Loucy (cell line): ENCODE results near the gene KRTAP17-1.

Experiments
- H2AFZ ChIP-seq: fragments of 200-600 bp; sonication (generic); 2 replicates; pipeline ENCODE4 v1.6.0; 2016; ENCODE audit warnings: antibody characterized with exemption, mild to moderate bottlenecking, low read length, moderate library complexity
- H3F3A ChIP-seq: fragments of 200-600 bp; 2 replicates; pipeline ENCODE4 v1.6.0; 2016; ENCODE audit warnings: antibody characterized with exemption, low read depth, mild to moderate bottlenecking
- H3K27me3 ChIP-seq: fragments of 200-600 bp; sonication (generic); 2 replicates; pipeline ENCODE4 v1.6.1; 2014; ENCODE audit warnings: low read length, mild to moderate bottlenecking; ENCODE audit not compliant: insufficient read depth, poor library complexity, severe bottlenecking
- H3K36me3 ChIP-seq: fragments of 200-600 bp; sonication (generic); 2 replicates; pipeline ENCODE4 v1.6.1; 2016; ENCODE audit warnings: low read length; ENCODE audit not compliant: insufficient read depth
- H3K4me1 ChIP-seq: fragments of 200-600 bp; sonication (generic); 2 replicates; pipeline ENCODE4 v1.5.1; 2014; ENCODE audit warnings: low read length, mild to moderate bottlenecking; ENCODE audit not compliant: insufficient read depth, poor library complexity, severe bottlenecking
- H3K4me2 ChIP-seq: fragments of 200-600 bp; sonication (generic); 2 replicates; pipeline ENCODE4 v1.6.0; 2014; ENCODE audit warnings: antibody characterized with exemption, low read length, low read depth, mild to moderate bottlenecking; ENCODE audit not compliant: poor library complexity, severe bottlenecking
- H3K4me3 ChIP-seq: fragments of 200-600 bp; sonication (generic); 2 replicates; pipeline ENCODE4 v1.5.1; 2014; ENCODE audit warnings: low read length, mild to moderate bottlenecking, mixed read lengths; ENCODE audit not compliant: poor library complexity, severe bottlenecking
- H3K79me2 ChIP-seq: fragments of 200-600 bp; sonication (generic); 2 replicates; pipeline ENCODE4 v1.6.1; 2014; ENCODE audit warnings: low read length; ENCODE audit not compliant: insufficient read depth
- H3K9ac ChIP-seq: fragments of 200-600 bp; sonication (generic); 2 replicates; pipeline ENCODE4 v1.6.0; 2014; ENCODE audit warnings: mild to moderate bottlenecking, low read depth, low read length, moderate library complexity; ENCODE audit not compliant: poor library complexity, severe bottlenecking
- H3K9me2 ChIP-seq: fragments of 200-600 bp; sonication (generic); replicated peaks from 2 replicates; pipeline ENCODE4 v1.6.1; 2016; ENCODE audit warnings: low read depth, low read length, mixed read lengths
- H3K9me3 ChIP-seq: fragments of 200-600 bp; sonication (generic); 2 replicates; pipeline ENCODE4 v1.6.1; 2014; ENCODE audit warnings: mild to moderate bottlenecking, antibody characterized with exemption, low read length, low read depth; ENCODE audit not compliant: insufficient read depth
- H4K20me1 ChIP-seq: fragments of 200-600 bp; sonication (generic); 2 replicates; pipeline ENCODE4 v1.6.0; 2014; ENCODE audit warnings: antibody characterized with exemption, low read length, mild to moderate bottlenecking; ENCODE audit not compliant: insufficient read depth, poor library complexity, severe bottlenecking
- EZH2phosphoT487 ChIP-seq: fragments of 200-600 bp; IDR thresholded peaks from 2 replicates; pipeline ENCODE4 v1.6.1; 2018; ENCODE audit warnings: antibody characterized with exemption, mild to moderate bottlenecking, moderate library complexity, borderline replicate concordance
- TF ChIP-seq, protein P1 (sequence below): fragments of 200-600 bp; sonication (generic); conservative IDR thresholded peaks from 2 replicates; pipeline ENCODE4 v1.5.1; 2014; ENCODE audit warnings: mild to moderate bottlenecking, antibody characterized with exemption, low read length

Gene KRTAP17-1

DNA sequence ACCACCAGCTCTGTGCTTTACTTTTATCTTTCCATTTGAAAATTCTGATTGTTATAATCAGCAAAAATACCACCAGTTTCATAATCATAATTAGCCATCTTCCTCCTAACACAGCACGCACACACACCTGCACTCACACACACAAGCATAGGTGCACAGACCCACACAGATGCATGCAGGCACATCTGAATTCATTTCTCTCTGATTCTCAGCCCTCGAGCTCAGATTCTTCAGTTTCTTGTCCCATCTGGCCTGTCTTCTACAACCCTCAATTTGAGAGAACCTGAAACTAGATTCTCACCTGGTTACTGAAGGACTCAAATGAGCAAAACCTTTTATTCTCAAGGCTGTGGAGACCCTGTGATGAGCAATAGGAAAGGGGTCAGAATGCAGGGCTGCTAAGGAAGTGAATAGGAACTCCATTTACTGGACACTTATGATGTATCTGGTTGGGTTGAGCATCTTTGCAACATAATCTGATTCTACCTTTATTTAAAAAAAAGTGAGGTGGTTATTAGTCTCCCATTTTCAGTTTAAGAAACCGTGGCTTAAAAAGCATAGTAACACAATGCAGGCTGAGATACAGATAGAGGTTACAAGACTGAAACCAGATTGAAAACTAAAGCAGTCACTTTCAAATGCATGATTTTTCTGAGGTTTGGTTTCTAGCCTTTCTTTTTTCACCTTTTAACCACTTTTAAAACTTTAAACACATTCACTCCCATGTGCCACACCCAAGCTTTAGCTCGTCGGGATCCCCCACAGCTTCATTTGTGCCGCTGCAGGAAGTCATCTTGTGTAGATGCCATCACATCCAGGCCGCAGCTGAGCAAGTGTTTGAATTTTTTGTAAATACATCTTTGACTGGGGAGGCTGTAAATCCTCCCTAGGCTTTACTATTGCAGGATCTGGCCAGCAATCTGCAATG is 25.7 kb upstream of the KRTAP17-1 start:
- H4K20me1 ChIP-seq = no peaks in the 10 kb centered on the region
- no peak overlapping the region for H2AFZ ChIP-seq
- H3K4me3 ChIP-seq = no peak overlapping the region
- H3K79me2 ChIP-seq = no peaks in the 10 kb centered on the region
- no peak overlapping the region for H3K4me2 ChIP-seq
- no peak for TF ChIP-seq EZH2phosphoT487
- TF ChIP-seq, protein P1, sequence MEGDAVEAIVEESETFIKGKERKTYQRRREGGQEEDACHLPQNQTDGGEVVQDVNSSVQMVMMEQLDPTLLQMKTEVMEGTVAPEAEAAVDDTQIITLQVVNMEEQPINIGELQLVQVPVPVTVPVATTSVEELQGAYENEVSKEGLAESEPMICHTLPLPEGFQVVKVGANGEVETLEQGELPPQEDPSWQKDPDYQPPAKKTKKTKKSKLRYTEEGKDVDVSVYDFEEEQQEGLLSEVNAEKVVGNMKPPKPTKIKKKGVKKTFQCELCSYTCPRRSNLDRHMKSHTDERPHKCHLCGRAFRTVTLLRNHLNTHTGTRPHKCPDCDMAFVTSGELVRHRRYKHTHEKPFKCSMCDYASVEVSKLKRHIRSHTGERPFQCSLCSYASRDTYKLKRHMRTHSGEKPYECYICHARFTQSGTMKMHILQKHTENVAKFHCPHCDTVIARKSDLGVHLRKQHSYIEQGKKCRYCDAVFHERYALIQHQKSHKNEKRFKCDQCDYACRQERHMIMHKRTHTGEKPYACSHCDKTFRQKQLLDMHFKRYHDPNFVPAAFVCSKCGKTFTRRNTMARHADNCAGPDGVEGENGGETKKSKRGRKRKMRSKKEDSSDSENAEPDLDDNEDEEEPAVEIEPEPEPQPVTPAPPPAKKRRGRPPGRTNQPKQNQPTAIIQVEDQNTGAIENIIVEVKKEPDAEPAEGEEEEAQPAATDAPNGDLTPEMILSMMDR = no peak
- H3K9ac ChIP-seq = no peak overlapping the region
- H3K27me3 ChIP-seq = no peaks in the 10 kb centered on the region
- H3K9me2 ChIP-seq = no peaks in the 10 kb centered on the region
- no peaks in the 10 kb centered on the region for H3K9me3 ChIP-seq
- no peaks in the 10 kb centered on the region for H3F3A ChIP-seq
- H3K36me3 ChIP-seq = no peaks in the 10 kb centered on the region
- peaks cover 6% of the 10 kb centered on the region for H3K4me1 ChIP-seq

DNA sequence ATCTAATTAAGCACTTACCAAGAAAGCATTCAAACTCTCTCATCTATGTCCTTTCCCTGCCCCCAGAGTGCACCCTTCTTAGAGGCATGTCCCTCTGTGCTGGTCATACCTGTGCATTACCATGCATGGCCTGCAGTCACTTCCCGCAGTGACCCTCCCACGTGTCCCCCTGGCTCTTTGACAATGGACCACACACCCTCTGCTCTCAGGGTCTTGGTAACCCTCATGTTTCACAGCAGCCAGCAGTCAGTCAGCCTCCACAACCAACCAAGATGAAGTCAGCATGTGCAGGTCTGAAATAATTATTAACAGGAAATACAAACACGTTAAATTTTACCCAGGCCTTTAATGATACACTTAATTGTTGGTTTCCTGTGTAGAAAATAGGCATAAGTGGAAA is 25.0 kb upstream of the KRTAP17-1 start:
- Histone ChIP-seq H2AFZ (no peak overlapping the region), H3K79me2 (no peaks in the 10 kb centered on the region), H4K20me1 (no peaks in the 10 kb centered on the region), H3K27me3 (no peaks in the 10 kb centered on the region), H3K9me2 (no peaks in the 10 kb centered on the region), H3K4me3 (no peak overlapping the region), H3K4me1 (peaks cover 6% of the 10 kb centered on the region), H3K9ac (no peak overlapping the region), H3F3A (no peaks in the 10 kb centered on the region), H3K36me3 (no peaks in the 10 kb centered on the region), H3K4me2 (no peak overlapping the region), H3K9me3 (no peaks in the 10 kb centered on the region)
- TF ChIP-seq, protein P1 = no peak
- TF ChIP-seq EZH2phosphoT487 = no peak

DNA sequence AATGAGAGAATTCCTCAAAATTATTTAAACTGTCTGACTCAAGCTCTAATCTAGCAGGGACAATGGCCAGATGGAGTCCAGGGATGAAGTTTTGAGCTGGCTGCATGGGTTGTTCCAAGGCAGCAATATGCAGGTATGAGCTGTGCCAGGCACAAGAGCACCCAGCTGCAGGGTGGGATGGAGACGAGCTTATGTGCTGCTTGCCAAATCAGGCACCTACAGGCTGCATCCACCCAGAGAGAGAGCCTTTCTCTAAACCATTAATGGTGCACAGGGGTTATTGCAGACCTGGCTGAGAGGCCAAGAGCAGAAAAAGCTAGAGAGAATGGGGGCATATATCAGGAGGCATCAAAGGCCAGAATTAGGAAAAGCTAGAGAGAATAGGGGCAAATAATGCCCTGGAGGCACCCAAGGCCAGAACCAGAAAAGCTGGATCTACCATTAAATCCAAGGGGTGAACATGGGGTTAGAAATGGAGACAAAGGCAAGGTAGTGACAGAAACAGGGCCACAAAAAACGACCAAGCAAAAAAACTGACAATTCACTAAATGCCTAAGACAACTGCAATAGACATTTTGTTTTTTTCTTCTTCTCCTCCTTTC is 24.2 kb upstream of the KRTAP17-1 start:
- Histone ChIP-seq H2AFZ (no peak overlapping the region), H3K4me1 (peaks cover 6% of the 10 kb centered on the region), H3K4me3 (no peak overlapping the region), H3K9me3 (no peaks in the 10 kb centered on the region), H3K27me3 (no peaks in the 10 kb centered on the region), H3K79me2 (no peaks in the 10 kb centered on the region), H3K9ac (no peak overlapping the region), H3K9me2 (no peaks in the 10 kb centered on the region), H3F3A (no peaks in the 10 kb centered on the region), H4K20me1 (no peaks in the 10 kb centered on the region), H3K4me2 (no peak overlapping the region), H3K36me3 (no peaks in the 10 kb centered on the region)
- TF ChIP-seq, protein P1 = no peak
- TF ChIP-seq EZH2phosphoT487 = no peak
